Cardiac septum (tissue), 1 donor: ENCODE measurements around the gene CCDC187. TPM values are rescaled to one million over a fixed set of nuclear protein-coding genes. Genes with fewer than 3 reads are reported as not detected.

Source experiments
- DNase-seq: peaks from one replicate; pipeline ENCODE4 v3.0.0-alpha.2; 2020; ENCODE audit warnings: low spot score
- intact Hi-C: fragments of 100-400 bp; cut with DNase I; formaldehyde crosslinking; loops from one replicate; pipeline ENCODE4 v1.14.0; 2022
- total RNA-seq: library from RNA; stranded (reverse); fragmentation: NEBNext Ultra II Directional; extraction: Animal tissue kit (Norgen Biotek cat#: 25700); gene quantifications from one replicate; pipeline ENCODE4 v1.2.1, GENCODE V29; 2021
- donor health status: DM: no; HTN: no; CAD: no.

CCDC187 gene
- total RNA-seq, 1 donor from 2014 or later = 0.03 TPM

DNA sequence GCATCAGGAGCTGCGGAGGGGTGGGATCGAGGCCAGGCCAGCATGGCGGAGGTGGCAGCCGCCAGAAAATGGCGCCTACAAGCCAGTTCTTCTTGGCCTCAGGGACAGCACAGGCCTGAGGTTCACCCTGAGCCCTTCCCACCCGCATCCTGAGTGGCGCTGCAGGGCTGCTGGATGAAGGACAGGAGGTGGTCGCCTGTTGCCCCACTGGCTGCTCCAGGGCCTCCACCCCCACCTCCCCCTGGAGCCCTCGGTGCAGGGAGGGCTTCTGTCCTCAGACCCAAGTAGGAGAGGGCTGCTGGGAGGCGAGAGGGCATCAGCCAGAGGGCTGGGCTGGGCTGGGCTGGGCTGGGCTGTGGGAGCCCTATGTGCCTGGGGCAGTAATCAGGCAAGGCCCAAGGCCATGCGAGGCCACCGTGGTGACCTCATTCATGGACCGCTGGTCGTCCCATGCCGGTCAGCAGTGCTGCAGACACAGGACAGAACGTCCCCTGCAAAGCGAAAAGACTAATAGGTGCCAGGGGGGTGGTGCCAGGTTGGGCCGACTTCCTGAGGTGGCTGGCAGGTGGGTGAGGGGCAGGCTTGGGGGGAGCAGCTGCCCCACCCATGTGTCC is 37.3 kb upstream of the CCDC187 start:
- intact Hi-C loops = no loop called here
- no peak for DNase-seq

DNA sequence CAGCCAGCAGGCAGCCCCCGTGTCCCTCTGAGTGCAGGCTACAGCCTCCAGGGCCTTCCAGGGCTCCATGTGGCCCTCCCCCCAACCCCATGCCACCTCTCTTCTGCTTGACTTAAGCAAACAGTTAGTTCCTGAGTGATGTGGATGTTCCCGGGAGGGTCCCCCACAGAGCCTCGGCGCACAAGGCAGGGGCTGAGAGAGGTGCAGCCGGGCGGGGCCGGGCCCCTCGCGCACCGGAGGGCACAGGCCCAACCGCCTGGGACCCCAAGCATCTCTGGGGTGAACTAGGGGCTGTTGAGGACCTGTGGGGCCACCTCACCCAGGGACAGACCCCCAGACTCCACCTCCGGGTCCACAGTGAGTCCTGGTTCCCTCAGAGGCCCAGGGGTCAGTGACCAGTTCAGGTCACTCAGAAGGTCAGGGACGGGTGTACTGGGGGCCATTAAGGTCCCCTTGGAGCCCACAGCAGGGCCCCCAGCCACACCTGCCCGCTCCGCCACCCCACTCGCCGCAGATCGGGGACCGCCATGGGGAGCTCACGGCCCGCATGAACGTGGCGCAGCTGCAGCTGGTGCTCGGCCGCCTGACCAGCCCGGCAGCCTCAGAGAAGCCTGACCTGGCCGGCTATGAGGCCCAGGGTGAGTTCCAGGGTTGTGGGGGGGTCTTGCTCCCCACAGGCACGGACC is 36.6 kb upstream of the CCDC187 start:
- intact Hi-C loops = no loop called here
- DNase-seq = no peak

DNA sequence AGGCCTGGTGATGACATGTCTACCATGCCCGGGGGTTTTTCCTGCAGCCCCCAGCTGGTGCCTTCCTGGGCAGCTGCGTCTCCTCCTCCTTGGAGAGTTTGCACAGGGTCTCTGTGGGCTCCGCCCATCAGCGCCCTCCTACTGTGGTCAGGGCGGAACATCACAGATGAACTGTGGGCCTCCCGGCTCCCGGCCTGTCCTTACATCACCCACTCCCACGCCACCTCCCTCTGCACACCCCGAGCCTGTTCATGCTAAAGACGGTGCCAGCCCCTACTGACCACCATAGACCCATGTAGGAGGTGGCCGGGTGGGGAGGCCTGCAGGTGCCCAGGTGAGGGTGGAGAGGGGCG is 36.0 kb upstream of the CCDC187 start:
- intact Hi-C loops = loop anchor here (2.0 kb wide), 1 partner anchor 61 kb away; the partner anchor contains the start of gene SNAPC4
- no peak for DNase-seq

DNA sequence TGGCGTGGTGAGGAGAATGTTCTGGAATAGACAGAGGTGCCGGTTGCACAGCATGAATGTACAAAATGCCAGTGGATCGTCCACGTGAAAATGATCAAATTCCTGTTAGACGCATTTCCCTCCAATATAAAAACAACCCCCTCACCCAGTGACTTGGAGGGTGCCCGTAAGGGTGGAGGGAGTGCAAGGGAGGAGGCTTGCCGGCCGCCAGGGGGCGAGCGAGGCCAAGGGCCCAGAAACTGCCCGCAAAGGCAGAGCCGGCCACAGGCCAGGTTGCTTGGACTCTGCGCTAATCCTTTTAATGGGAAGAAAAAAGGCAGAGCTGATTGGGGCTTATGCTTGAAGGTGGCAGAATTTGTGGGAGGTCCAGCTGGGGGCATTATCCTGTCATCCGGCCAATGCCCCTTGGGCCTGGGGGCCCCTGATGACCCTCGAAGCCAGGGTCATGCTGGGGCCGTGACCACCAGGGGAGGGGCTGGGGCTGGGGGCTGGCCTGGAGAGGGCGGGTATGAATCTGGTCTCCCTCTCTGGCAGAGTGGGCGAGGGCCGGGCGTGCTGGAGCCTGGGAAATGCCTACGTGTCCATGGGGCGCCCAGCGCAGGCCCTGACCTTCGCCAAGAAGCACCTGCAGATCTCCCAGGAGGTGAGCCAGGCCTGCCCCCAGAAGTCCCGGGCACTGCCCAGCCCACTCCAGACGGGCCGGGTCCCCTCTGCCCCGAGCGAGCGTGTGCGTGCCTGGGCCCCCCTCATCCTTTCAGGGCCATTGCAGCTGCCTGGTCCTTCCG is 35.5 kb upstream of the CCDC187 start:
- peak; percentile 88 for DNase-seq
- intact Hi-C loops = loop anchor here (2.0 kb wide), 1 partner anchor 61 kb away; the partner anchor contains the start of gene SNAPC4

DNA sequence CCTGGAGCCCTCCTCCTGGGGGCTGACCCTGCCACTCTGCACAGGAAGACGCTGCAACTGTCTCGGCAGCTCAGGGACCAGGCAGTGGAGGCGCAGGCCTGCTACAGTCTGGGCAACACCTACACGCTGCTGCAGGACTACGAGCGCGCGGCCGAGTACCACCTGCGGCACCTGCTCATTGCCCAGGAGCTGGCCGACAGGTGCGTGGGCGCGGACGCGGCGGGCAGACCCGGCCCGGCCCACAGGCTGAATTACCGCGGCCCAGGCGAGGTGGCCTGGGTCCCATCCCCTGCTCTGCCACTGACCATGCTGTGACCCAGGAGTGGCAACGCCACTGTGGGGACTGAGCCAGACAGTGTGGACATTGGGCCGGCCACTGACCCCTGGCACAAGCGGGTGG is 34.6 kb upstream of the CCDC187 start:
- intact Hi-C loops = loop anchor here (2.0 kb wide), 1 partner anchor 62 kb away; the partner anchor contains the start of gene SNAPC4
- no peak for DNase-seq

DNA sequence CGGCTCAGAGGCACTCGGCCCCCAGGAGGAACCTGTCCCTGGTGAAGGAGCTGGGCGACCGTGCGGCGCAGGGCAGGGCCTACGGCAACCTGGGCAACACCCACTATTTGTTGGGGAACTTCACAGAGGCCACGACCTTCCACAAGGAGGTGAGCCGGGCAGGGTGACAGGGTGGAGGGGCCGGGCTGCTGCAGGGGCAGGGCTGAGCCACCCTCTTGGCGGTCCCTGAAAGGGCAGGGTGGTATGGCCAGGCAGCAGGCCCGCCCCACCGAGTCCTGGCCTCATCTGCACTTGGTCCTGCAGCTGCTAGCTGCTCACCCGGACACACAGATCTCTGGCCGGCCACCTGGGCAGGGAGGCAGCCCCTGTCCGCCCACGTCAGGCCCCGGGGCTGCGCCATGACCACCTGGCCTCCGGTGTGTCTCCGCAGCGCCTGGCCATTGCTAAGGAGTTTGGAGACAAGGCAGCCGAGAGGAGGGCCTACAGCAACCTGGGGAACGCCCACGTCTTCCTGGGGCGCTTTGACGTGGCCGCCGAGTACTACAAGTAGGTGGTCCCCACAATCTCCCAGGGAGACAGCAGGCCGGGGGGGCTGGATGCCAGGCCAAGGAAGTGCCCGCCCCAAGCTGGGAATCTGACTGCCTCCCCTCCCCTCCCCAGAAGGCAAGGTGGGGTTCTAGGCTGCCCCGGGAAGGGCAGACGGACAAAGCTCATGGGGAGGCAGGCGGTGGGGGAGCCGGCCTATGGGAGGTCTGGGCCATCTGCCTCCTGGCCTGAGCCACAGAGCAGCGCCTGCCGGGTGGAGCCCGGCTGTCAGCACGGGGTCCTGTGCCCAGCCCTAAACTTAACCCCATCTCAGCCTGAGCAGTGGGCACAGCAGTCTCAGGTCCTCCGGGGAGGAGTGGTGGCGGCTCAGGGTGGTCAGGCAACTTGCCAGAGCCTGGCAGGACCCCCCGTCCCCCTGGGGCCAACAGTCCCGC is 33.8 kb upstream of the CCDC187 start:
- DNase-seq = no peak
- intact Hi-C loops = loop anchor here (2.0 kb wide), 1 partner anchor 63 kb away; the partner anchor contains the start of gene SNAPC4

DNA sequence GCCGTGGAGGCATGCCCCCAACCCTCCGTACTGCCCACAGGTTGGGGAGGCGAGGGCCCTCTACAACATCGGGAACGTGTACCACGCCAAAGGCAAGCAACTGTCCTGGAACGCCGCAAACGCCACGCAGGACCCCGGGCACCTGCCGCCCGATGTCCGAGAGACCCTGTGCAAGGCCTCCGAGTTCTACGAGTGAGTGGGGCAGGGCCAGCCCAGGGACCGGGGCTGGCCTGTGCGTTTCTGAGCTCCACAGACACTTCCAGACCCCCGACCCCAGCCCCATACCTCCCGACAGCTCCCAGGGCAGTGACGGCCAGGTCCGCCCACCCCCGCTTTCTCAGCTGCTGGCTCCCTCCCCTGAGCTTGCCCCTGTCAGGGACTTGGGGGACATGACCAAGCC is 33.0 kb upstream of the CCDC187 start:
- intact Hi-C loops = no loop called here
- no peak for DNase-seq

DNA sequence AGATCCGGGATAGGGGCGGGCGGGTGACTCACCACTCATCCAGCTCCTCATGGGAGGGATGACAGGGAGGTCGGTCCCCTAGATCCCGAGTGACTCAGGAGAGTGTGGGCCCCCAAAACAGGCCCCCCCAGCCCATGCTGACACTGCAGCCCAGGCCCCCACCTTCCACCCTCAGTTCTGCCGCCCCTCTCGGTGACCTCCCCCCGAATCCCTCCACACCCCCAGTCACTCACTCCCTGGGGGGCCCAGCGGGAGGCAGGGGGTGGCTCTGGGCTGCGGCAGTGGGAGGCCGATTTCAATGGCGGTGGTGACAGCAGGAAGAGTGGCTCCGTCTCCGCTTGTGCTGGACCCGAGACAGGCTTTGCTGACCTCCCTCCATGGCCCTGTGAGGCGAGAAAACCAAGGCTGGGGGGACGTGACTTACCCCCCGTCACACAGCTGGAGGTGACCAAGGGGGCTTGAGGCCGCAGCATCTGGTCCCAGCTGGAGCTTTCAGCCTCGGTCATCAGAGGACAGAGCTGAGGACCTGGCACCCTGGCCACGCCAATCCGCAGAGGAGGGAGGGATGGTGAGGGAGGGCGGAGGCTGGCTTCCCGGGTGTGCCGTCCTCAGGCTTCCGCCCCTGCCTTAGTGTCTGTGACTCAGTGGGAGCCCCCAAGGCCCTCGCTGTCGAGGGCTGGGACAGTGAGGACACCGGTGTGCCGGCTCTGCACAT is 32.4 kb upstream of the CCDC187 start:
- DNase-seq = no peak
- intact Hi-C loops = no loop called here

DNA sequence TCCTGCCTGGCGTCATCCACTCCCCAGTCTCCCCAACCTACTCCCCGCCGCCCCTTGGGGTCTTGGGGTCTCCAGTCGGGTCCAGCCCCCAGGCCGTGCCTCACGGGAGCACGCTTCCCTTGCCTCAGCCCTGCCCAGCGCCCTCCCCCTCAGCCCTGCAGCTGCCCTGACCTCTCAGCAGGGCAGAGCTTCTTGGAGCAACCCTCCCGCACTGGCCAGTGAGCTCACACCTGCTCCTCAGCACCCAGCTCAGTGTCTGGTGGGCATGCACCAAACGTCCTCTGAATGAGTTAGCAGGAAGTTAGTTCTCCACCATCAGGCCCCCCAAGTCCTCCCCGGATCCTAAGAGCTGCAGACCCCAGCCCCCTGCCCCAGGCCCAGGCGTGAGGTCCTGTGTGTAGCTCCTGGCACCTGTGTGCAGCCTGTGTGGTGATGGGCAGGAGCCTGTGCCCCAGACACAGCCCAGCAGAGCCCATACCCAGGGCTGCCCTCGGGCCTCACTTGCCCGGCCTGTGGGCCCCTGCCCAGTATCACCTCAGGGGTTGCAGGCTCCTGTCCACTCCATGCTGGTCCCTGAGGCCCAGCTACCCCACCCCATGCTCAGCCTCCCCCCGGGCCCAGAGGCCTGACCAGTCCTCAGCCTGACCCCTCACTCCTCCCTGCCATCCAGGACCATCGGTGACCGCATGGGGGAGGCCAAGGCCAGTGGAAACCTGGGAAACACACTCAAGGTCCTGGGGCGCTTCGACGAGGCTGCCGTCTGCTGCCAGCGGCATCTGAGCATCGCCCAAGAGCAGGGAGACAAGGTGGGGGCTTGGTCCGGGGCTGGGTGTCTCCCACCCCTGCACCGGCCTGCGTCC is 31.6 kb upstream of the CCDC187 start:
- intact Hi-C loops = no loop called here
- DNase-seq = no peak

DNA sequence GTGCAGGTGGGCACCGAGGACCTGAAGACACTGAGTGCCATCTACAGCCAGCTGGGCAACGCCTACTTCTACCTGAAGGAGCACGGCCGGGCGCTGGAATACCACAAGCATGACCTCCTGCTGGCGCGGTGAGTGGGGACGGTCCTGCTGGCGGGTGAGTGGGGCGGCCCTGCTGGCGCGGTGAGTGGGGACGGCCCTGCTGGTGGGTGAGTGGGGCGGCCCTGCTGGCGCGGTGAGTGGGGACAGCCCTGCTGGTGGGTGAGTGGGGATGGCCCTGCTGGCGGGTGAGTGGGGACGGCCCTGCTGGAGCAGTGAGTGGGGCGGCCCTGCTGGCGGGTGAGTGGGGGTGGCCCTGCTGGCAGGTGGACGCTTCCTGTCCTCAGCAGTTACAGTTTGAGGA is 30.6 kb upstream of the CCDC187 start:
- intact Hi-C loops = no loop called here
- DNase-seq = no peak

DNA sequence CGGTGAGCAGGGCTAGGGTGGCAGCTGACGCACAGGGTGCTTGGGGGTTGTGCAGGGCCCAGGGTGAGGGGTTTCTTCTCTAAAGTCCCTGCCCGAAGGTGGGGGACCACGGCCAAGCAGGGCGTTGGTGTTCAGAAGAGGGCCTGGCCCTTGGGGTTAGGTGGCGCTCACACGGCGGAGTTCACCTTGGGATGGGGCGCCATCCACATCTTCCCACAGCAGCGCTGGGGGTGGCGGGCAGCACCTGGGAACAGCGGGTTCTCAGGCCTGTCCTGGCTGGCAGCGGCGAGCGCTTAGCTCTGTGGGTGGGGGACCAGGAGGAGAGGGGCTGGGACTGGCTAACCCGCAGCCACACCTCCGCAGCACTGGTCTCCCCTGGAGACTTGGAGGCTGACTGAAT is 29.6 kb upstream of the CCDC187 start:
- no peak for DNase-seq
- intact Hi-C loops = no loop called here

DNA sequence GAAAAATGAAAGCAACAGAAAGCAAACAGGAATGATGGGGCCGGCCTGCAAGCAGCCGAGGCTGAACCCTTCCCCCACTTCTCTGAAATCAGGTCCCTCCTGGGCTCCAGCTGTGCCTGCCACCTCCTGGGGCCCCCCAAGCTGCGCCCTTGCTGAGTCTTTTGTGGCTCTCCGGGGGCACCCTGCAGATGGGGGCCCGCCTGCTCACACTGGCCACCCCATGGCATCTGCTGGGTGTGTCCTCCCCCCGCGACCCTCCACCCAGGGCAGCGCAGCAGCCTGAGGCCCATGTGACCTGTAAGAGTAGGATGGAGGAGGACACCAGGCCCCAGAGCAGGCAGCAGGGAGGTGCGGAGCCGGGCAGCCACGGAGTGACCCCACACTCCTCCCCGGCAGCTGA is 29.2 kb upstream of the CCDC187 start:
- no peak for DNase-seq
- intact Hi-C loops = no loop called here

DNA sequence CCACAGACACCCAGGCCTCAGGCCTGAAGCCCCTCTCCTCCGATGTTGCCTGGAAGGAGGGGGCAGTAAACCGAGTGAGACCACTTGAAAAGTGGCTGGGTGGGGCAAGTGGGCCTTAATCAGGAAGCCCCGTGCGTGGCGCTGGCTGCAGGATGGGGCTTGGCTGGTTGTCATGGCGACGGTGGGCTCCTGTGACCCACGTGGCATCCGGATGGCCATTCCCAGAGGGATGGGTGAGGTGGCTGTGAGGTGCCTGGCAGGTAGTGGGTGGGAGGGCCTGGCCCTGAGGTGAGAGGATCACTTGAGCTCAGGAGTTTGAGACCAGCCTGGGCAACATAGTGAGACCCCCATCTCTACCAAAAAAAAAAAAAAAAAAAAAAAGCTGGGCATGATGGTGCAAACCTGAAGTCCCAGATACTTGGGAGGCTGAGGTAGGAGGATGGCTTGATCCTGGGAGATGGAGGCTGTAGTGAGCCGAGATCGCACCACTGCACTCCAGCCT is 28.6 kb upstream of the CCDC187 start:
- no peak for DNase-seq
- intact Hi-C loops = no loop called here

DNA sequence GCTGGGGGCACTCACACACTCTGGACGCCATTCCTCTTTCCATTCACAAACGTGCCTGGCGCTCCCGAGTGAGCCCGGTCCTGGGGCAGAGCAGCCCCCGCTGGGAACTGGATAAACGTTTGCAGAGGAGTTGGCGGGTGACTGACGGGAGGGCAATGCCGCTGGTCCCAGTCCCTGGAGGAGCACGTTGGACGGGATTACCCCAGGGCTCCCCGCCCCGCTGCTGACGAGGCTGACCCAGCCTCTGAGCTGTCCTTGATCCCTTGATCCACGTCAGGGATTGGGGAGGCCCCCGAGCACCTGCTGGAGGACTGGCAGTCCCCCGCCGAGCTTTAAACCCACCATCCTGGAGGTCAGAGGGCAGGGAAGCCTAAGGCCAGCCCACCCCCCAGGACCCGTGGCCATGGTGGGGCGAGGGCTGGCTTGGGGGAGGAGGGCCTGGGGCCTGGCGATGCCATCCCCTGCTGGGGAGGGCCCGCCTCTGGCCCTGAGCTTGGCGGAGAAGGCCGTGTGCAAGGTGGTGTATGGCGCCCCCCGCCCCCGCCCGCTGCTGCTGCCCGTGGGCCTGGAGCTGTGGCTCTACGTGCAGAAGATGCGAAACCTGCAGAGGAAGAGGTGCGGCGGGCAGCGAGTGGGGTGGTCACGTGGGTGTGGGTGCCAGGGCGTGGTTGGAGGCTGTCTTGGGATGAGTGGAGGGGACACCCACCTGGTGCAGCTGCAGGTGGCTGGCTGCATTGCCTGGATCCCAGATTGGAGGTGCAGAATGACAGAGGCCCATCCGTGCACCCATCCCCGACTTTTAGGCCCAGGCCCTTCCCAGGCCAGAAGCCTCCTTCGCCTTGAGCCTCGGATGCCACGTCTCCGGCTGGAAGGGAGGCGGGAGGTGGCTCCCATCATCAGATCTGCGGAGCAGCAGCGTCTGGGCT is 27.9 kb upstream of the CCDC187 start:
- intact Hi-C loops = no loop called here
- DNase-seq = no peak

DNA sequence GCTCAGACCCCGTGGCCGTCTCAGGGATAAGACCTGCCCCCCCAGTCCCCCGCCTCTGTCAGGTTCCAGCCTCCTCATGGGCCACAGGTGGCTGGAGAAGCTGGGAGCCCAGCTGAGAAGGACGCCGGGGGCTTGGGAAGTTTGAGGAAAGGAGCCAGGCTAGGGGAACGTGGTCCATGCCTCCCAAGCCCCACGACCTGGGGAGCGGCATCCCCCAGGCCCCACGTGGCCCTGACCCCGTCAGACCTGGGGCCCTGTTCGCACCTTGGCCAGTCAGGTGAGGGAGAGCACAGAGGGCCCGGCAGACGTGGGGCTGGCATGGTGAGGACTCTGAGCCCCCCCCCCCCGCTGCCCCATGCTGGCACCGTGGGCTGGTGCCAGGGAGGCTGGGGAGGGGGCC is 27.1 kb upstream of the CCDC187 start:
- DNase-seq = no peak
- intact Hi-C loops = no loop called here

DNA sequence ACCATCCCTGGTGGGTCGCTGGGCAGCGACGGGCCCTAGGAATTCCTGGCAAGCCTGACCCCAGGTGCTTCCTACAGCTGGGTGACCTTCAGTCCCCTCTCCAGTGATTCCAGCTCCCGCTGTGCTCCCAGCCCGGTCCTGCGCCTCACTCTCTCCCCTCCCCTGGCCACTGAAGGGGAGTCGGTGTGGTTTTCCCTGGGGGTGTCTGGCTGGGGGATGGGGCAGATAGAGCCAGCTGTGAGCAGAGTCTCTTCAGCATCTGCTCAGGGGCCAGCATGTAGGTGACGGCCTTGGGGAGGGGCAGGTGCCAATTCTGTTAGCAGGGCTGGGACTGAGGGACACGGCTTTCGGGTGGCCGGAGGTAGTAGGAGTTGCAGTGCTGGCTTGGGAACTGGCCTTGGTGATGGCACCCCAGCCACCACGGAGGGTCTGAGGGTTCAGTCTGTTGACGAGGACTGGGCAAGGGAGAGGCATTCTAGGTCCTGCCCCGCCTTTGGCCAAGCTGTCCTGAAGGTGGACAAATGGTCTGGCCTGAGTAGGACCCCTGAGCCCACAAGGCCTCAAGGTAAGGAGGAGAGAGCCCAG is 26.6 kb upstream of the CCDC187 start:
- intact Hi-C loops = no loop called here
- no peak for DNase-seq
